Neural cell (in vitro differentiated cells): ENCODE data around the gene GPHN. TPM values are rescaled to one million over a fixed set of nuclear protein-coding genes. Genes with fewer than 3 reads are reported as not detected.

Experiments used
- H2AFZ ChIP-seq: fragments of 200-600, 300-800 bp; sonication (generic), shearing (Covaris generic); 2 replicates; pipeline ENCODE4 v1.6.0; 2014; ENCODE audit warnings: low read depth, mild to moderate bottlenecking, antibody characterized with exemption, low read length, moderate library complexity
- H3F3A ChIP-seq: fragments of 200-600 bp; shearing (Covaris generic); 2 replicates; pipeline ENCODE4 v1.6.1; 2016; ENCODE audit warnings: mild to moderate bottlenecking, moderate library complexity, mixed read lengths, antibody characterized with exemption, low read length; ENCODE audit not compliant: insufficient read depth, poor library complexity, severe bottlenecking
- H3K27ac ChIP-seq: fragments of 200-600, 300-800 bp; sonication (generic), shearing (Covaris generic); 2 replicates; pipeline ENCODE4 v1.5.1; 2014; ENCODE audit warnings: mild to moderate bottlenecking, low read length, moderate library complexity
- H3K27me3 ChIP-seq: fragments of 300-800, 200-600 bp; sonication (generic), shearing (Covaris generic); 2 replicates; pipeline ENCODE4 v1.6.0; 2014; ENCODE audit warnings: mild to moderate bottlenecking, low read depth, low read length, moderate library complexity; ENCODE audit not compliant: insufficient read depth
- H3K36me3 ChIP-seq: fragments of 300-800, 200-600 bp; sonication (generic), shearing (Covaris generic); 2 replicates; pipeline ENCODE4 v1.5.1; 2014; ENCODE audit warnings: mild to moderate bottlenecking, antibody characterized with exemption, low read length, moderate library complexity; ENCODE audit not compliant: insufficient read depth
- H3K4me2 ChIP-seq: fragments of 300-800, 200-600 bp; sonication (generic), shearing (Covaris generic); 2 replicates; pipeline ENCODE4 v1.6.0; 2014; ENCODE audit warnings: mild to moderate bottlenecking, low read length
- H3K4me3 ChIP-seq: fragments of 300-800, 200-600 bp; sonication (generic), shearing (Covaris generic); 2 replicates; pipeline ENCODE4 v1.5.1; 2014; ENCODE audit warnings: mild to moderate bottlenecking, low read length, moderate library complexity
- H3K79me2 ChIP-seq: fragments of 200-600 bp; shearing (Covaris generic); replicated peaks from 2 replicates; pipeline ENCODE4 v1.6.0; 2014; ENCODE audit warnings: mild to moderate bottlenecking, low read length, moderate library complexity; ENCODE audit not compliant: insufficient read depth
- H3K9ac ChIP-seq: fragments of 300-800, 200-600 bp; sonication (generic), shearing (Covaris generic); 2 replicates; pipeline ENCODE4 v1.6.1; 2016; ENCODE audit warnings: mild to moderate bottlenecking, low read length, mixed read lengths
- H3K9me2 ChIP-seq: fragments of 200-600 bp; shearing (Covaris generic); 2 replicates; pipeline ENCODE4 v1.6.1; 2016; ENCODE audit warnings: mild to moderate bottlenecking, low read length, mixed read lengths; ENCODE audit not compliant: insufficient read depth
- H3K9me3 ChIP-seq: fragments of 200-600, 300-800 bp; sonication (generic), shearing (Covaris generic); 2 replicates; pipeline ENCODE4 v1.6.1; 2016; ENCODE audit warnings: mild to moderate bottlenecking, mixed run types, low read length, moderate library complexity, mixed read lengths
- H4K20me1 ChIP-seq: fragments of 200-600 bp; shearing (Covaris generic); 2 replicates; pipeline ENCODE4 v1.6.1; 2016; ENCODE audit warnings: mild to moderate bottlenecking, mixed run types; ENCODE audit not compliant: insufficient read depth
- CTCF ChIP-seq: fragments of 450-650 bp; IDR thresholded peaks from 2 replicates; pipeline ENCODE4 v1.5.1; 2014; ENCODE audit warnings: antibody characterized with exemption, mild to moderate bottlenecking, moderate library complexity; ENCODE audit not compliant: poor library complexity, severe bottlenecking
- EP300 ChIP-seq: fragments of 450-650 bp; conservative IDR thresholded peaks from 2 replicates; pipeline ENCODE4 v1.6.1; 2014; ENCODE audit warnings: antibody characterized with exemption, mild to moderate bottlenecking, moderate library complexity; ENCODE audit not compliant: poor library complexity, severe bottlenecking
- EZH2 ChIP-seq: fragments of 200-600, 300-800 bp; shearing (Covaris generic), sonication (generic); IDR thresholded peaks from 2 replicates; pipeline ENCODE4 v1.6.1; 2014; ENCODE audit warnings: antibody characterized with exemption, low read length, borderline replicate concordance, mild to moderate bottlenecking; ENCODE audit not compliant: insufficient read depth, poor library complexity, severe bottlenecking
- MXI1 ChIP-seq: fragments of 450-650 bp; conservative IDR thresholded peaks from 2 replicates; pipeline ENCODE4 v1.6.1; 2014; ENCODE audit warnings: antibody characterized with exemption, mild to moderate bottlenecking; ENCODE audit not compliant: poor library complexity, severe bottlenecking
- POLR2AphosphoS5 ChIP-seq: IDR thresholded peaks from 2 replicates; pipeline ENCODE4 v1.6.1; 2012
- RAD21 ChIP-seq: fragments of 450-650 bp; conservative IDR thresholded peaks from 2 replicates; pipeline ENCODE4 v1.6.1; 2014; ENCODE audit warnings: antibody characterized with exemption, mild to moderate bottlenecking, moderate library complexity
- REST ChIP-seq: IDR thresholded peaks from 2 replicates; pipeline ENCODE4 v1.6.1; 2012; ENCODE audit warnings: borderline replicate concordance
- SMC3 ChIP-seq: fragments of 450-650 bp; conservative IDR thresholded peaks from 2 replicates; pipeline ENCODE4 v1.6.1; 2014; ENCODE audit warnings: antibody characterized with exemption, mild to moderate bottlenecking, moderate library complexity; ENCODE audit not compliant: poor library complexity
- TAF1 ChIP-seq: IDR thresholded peaks from 2 replicates; pipeline ENCODE4 v1.6.1; 2012; ENCODE audit warnings: low read depth
- polyA plus RNA-seq: library from polyadenylated mRNA; depleted of rRNA; stranded (reverse); fragments of >200 nt; gene quantifications from 2 replicates; pipeline ENCODE4 v1.2.3, GENCODE V29; 2014

Gene GPHN
- polyA plus RNA-seq, 1 donor from 2014 or later, result 135 TPM

GRCh38 chr14:67192366-67192765 is 684.4 kb downstream of the GPHN start:
- no peaks in the 10 kb centered on the region for H3F3A ChIP-seq
- H3K79me2 ChIP-seq, result no peaks in the 10 kb centered on the region
- no peak overlapping the region for H3K4me3 ChIP-seq
- H3K9me3 ChIP-seq, result no peaks in the 10 kb centered on the region
- H3K27ac ChIP-seq, result no peak overlapping the region
- H4K20me1 ChIP-seq, result no peaks in the 10 kb centered on the region
- H3K4me2 ChIP-seq, result no peak overlapping the region
- no peaks in the 10 kb centered on the region for H3K36me3 ChIP-seq
- no peak overlapping the region for H3K9ac ChIP-seq
- H2AFZ ChIP-seq, result no peak overlapping the region
- H3K27me3 ChIP-seq, result no peaks in the 10 kb centered on the region
- TF ChIP-seq EP300 (no peak), TAF1 (no peak), CTCF (no peak), RAD21 (no peak), EZH2 (no peak), SMC3 (no peak), MXI1 (no peak), POLR2AphosphoS5 (no peak), REST (no peak)
- no peaks in the 10 kb centered on the region for H3K9me2 ChIP-seq

- H3K9me3 ChIP-seq, result no peaks in the 10 kb centered on the region
- no peaks in the 10 kb centered on the region for H4K20me1 ChIP-seq
These were observed 687.3 kb downstream of the GPHN start for GRCh38 chr14:67195279-67195678.

More at GRCh38 chr14:67195279-67195678, 687.3 kb downstream of the GPHN start:
- no peak for TF ChIP-seq EP300
- TF ChIP-seq EZH2, result no peak
- TF ChIP-seq POLR2AphosphoS5, result no peak
- TF ChIP-seq REST, result no peak
- no peak for TF ChIP-seq MXI1
- Histone ChIP-seq H3K27ac (no peak overlapping the region), H3K36me3 (no peaks in the 10 kb centered on the region), H3K27me3 (no peaks in the 10 kb centered on the region), H3K79me2 (no peaks in the 10 kb centered on the region), H2AFZ (no peak overlapping the region), H3F3A (no peaks in the 10 kb centered on the region), H3K4me2 (no peak overlapping the region), H3K4me3 (no peak overlapping the region), H3K9me2 (no peaks in the 10 kb centered on the region), H3K9ac (no peak overlapping the region)
